EH (cell line): ENCODE data around the gene ITSN1.
A peak's percentile ranks its signal among the peaks of the same experiment; 100 is the strongest.
"Not testable (repeated sequence)": the region's sequence is repeated elsewhere in the genome, so short reads cannot be mapped to it uniquely, and the experiment has no call there.

Experiments used
- DNase-seq: peaks from one replicate; pipeline ENCODE4 v3.0.0-alpha.2; 2015; ENCODE audit warnings: low read depth

Gene ITSN1

GRCh38 chr21:33651965-33652680 is 9.8 kb downstream of the ITSN1 start:
- no peak for DNase-seq

GRCh38 chr21:33654412-33654811 is 12.1 kb downstream of the ITSN1 start:
- DNase-seq, result no peak

DNA sequence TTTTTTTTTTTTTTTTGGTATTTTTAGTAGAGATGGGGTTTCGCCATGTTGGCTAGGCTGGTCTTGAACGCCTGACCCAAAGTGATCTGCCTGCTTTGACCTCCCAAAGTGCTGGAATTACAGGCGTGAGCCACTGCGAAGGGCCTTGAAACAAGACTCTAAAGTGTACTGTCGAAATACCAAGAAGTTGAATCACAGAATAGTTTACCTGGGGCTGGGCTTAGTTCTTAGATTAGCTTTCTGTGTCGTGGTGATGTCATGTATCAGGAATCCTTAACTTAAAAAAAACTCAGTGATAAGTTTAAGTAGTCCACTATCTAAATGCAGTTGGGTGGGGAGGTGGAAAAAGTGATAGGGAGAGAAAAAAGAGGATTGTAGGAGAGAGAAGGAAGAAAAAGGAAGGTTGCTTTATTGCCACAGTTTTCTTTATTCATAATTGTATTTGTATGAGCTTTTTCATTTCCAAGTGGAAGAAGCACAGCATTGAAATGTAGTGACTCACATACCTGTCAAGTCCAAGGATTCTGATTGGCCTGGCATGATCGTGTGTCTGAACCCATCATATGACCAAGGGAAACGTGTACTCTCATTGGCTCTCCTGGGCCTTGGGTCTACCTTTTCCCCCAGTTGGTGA is 13.4 kb downstream of the ITSN1 start:
- peak; percentile 94 for DNase-seq

- peak; percentile 16 for DNase-seq
Observed at GRCh38 chr21:33657124-33657820, 15.0 kb downstream of the ITSN1 start.

DNA sequence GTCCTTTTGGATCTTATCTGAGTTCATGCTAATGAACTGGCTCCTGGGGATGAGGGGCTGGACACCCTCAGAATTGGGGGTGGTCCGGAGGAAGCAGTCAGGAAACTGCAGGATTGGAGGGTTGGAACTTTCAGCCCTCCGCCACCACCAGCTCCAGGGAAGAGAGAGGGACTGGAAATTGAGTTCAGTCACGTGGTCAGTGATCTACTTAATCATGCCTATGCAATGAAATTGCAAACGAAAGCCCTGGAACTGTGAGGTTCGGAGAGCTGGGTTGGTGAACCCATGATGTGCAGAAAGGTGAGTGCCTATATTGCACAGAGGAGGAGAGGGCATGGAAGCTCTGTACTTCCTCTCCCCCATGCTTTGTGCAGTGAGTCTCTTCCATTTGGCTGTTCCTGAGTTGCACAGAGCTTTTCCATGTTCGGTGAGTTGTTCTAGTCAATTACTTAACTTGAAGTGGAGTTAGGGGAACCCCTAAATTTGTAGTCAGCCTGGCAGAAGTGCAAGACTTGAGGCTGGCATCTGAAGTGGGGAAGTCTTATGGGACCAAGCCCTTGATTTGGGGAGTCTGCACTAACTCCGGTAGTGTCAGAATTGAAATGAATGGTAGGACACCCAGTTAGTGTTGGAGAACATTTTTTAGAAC is 16.7 kb downstream of the ITSN1 start:
- DNase-seq, result no peak

DNA sequence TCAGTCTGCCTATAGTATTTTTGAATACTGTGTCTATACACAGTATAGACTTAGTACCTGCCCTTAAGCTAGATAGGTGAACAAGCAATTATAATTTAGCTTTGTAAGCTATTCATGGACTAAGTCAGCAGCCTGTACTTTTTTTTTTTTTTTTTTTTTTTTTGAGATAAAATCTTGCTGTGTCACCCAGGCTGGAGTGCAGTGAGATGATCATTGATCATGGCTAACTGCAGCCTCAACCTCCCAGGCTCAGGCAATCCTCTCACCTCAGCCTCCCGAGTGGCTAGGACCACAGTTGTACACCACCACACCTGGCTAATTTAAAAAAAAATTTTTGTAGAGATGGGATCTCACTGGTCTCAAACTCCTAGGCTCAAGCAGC is 17.3 kb downstream of the ITSN1 start:
- DNase-seq, result no peak

DNA sequence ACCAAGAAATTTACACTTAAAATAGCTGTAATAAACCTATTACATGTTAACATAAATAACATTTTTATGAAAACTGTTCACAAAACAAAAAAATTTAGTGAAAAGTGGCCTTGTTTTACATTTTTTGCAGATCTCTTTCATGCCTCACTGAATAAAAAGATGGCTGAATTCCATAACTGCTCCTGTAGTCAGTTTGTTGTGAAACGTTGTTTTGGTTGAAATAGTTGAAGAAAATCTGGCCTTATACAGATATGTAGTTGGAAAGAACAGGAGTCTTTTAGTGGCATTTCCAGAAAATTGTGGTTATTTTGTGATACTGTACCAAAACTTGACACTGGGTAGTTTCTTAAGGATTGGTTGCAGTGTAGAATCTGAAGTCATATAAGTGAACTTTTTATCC is 18.1 kb downstream of the ITSN1 start:
- no peak for DNase-seq

GRCh38 chr21:33661146-33661545 is 18.8 kb downstream of the ITSN1 start:
- DNase-seq, result peak; percentile 39

GRCh38 chr21:33662046-33662445 is 19.7 kb downstream of the ITSN1 start:
- DNase-seq, result no peak

DNA sequence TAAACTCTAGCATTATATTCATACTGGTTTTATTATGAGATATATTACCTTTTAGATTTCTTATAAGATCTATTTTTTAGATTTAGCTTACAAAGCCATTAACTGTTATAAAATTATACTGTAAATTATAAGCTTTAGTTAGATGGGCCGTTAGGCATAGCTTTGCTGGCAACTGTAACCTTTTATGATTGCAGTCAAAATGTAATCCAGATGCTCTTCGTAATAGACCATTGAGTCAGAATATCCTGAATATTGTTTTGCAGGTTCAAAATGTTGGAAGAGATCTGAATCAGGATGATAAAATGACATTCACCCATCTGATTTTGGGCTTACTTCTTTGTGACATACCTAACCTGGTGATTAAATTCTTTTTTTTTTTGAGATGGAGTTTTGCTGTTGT is 20.9 kb downstream of the ITSN1 start:
- no peak for DNase-seq

- no peak for DNase-seq
Observed at GRCh38 chr21:33664135-33664534, 21.8 kb downstream of the ITSN1 start.

DNA sequence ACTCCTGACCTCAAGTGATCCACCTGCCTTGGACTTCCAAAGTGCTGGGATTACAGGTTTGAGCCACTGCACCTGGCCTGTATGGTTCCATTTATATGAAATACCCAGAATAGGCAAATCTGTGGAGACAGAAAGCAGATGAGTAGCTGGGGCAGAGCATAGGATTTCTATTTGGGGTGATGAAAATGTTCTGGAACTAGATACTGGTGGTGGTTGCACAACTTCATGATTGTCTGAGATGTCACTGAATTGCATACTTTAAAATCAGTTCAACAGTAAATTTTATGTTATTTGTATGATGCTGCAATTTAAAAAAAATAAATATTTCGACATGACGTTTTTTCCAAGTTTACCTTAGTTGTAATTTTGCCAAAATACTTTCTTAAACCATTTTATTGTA is 23.9 kb downstream of the ITSN1 start:
- peak; percentile 20 for DNase-seq

GRCh38 chr21:33667636-33668035 is 25.3 kb downstream of the ITSN1 start:
- no peak for DNase-seq

DNA sequence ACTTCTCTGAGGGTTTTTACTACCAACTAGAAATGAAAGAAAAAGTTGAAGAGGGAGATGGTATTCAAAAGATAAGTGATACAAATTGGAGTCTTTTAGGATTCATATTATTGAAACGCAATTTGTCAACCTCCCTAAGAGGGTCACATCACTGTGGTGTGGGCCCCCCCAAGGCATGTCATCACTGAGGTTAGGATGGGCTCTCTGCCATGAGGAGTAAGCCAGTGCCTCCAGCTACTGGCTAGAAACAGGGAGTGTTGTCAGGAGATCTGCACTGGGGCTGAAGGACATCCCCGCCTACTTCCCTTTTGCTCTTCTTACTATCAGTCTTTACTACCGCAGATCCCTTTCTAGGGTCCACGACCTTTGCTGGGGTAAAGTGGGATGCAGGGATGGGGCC is 25.9 kb downstream of the ITSN1 start:
- DNase-seq, result peak; percentile 63

- DNase-seq, result no peak
Observed at GRCh38 chr21:33668620-33669019, 26.3 kb downstream of the ITSN1 start.

- DNase-seq, result no peak
Observed at GRCh38 chr21:33670076-33670978, 28.0 kb downstream of the ITSN1 start.

- DNase-seq, result no peak
Observed at GRCh38 chr21:33673473-33673872, 31.2 kb downstream of the ITSN1 start.

- DNase-seq, result no peak
Observed at GRCh38 chr21:33674226-33674625, 31.9 kb downstream of the ITSN1 start.

DNA sequence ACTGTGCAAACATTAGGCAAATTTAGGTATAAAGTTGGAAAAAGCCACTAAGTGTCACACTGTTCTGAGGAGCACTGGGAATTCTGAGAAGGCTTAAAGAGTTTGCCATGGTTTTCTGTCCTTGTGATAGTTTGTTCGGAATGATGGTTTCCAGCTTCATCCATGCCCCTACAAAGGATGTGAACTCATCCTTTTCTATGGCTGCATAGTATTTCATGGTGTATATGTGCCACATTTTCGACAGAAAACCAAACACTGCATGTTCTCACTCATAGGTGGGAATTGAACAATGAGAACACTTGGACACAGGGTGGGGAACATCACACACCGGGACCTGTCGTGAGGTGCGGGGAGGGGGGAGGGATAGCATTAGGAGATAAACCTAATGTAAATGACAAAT is 34.4 kb downstream of the ITSN1 start:
- not testable (repeated sequence) for DNase-seq

GRCh38 chr21:33677450-33677849 is 35.1 kb downstream of the ITSN1 start:
- no peak for DNase-seq

DNA sequence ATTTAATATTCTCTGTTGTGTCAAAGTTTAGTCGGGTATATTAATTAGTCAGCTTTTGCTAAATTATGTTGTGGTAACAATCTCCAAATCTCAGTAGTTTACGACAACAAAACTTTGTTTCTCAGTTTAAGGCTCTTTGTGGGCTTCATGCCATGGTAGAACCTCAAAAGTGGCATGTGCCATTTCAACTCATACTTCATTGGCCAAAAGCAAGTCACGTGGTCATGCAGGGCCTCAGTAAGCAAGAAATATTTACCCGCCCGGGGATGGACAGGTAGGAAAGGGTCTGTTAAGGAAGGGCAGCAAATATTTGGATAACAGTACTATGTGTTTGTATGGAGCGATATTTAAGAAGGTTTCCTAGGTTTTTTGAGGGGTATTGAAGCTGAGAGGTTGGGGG is 38.6 kb downstream of the ITSN1 start:
- DNase-seq, result no peak
